HEK293T (cell line): ENCODE results near the gene TNFAIP8.

Experiments used
- FOXA1 ChIP-seq: fragments of 450-650 bp; IDR thresholded peaks from 2 replicates; pipeline ENCODE4 v1.6.1; 2016; ENCODE audit warnings: mild to moderate bottlenecking
- FOXK2 ChIP-seq: fragments of 450-650 bp; IDR thresholded peaks from 2 replicates; pipeline ENCODE4 v1.6.1; 2016; ENCODE audit warnings: mild to moderate bottlenecking

GRCh38 chr5:119410448-119411159 is 54.8 kb downstream of the TNFAIP8 start:
- TF ChIP-seq FOXA1 (no peak), FOXK2 (no peak)
